ENCODE data around the gene NOS1. TPM values are rescaled to one million over a fixed set of nuclear protein-coding genes. Genes with fewer than 3 reads are reported as not detected.
A peak's percentile ranks its signal among the peaks of the same experiment; 100 is the strongest.

The NOS1 gene
- total RNA-seq, 1 donor from 2014 or later = 0.11 TPM

DNA sequence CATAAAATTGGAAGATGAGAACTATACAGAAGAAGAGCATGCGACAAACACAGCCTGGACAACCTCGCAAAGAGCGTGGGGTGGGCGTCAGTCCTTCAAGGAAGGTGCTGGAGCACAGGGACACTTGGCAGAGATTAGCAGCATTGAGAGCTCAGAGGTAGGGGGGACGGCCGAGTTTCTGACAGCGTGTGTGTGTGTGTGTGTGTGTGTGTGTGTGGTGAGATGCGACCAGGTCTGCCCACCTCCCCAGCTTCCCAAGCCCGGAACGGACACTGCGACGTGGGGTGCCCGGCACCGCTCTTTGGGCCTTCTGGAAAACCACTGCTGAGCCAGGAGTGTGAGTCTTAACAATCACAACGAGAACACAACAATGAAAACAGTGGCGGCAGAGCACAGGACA is 153.2 kb downstream of the NOS1 start:
- Histone ChIP-seq H3K4me1 (peaks cover 8% of the 10 kb centered on the region), H3K36me3 (no peaks in the 10 kb centered on the region), H3K4me2 (no peak overlapping the region), H3F3A (ENCODE audit: low read depth) (peaks cover 5% of the 10 kb centered on the region), H3K9me3 (ENCODE audit: low read depth) (no peaks in the 10 kb centered on the region), H3K4me3 (no peak overlapping the region), H3K9ac (no peak overlapping the region), H4K20me1 (ENCODE audit: low read depth) (no peaks in the 10 kb centered on the region), H3K79me2 (ENCODE audit: low read depth) (no peaks in the 10 kb centered on the region), H3K27me3 (no peaks in the 10 kb centered on the region), H2AFZ (replicated peaks) (no peak overlapping the region), H3K27ac (no peak overlapping the region)
- Mint-ChIP-seq H3K4me1 (peaks cover 17% of the 10 kb centered on the region), H3K27me3 (ENCODE audit: insufficient read depth, low read depth) (peaks cover 19% of the 10 kb centered on the region), H3K27ac (peak overlapping the region; percentile 72), H3K9me3 (no peaks in the 10 kb centered on the region), H3K4me3 (no peak overlapping the region), H3K36me3 (no peaks in the 10 kb centered on the region)
- DNase-seq (ENCODE audit: low spot score) = no peak
- TF ChIP-seq, protein P1, sequence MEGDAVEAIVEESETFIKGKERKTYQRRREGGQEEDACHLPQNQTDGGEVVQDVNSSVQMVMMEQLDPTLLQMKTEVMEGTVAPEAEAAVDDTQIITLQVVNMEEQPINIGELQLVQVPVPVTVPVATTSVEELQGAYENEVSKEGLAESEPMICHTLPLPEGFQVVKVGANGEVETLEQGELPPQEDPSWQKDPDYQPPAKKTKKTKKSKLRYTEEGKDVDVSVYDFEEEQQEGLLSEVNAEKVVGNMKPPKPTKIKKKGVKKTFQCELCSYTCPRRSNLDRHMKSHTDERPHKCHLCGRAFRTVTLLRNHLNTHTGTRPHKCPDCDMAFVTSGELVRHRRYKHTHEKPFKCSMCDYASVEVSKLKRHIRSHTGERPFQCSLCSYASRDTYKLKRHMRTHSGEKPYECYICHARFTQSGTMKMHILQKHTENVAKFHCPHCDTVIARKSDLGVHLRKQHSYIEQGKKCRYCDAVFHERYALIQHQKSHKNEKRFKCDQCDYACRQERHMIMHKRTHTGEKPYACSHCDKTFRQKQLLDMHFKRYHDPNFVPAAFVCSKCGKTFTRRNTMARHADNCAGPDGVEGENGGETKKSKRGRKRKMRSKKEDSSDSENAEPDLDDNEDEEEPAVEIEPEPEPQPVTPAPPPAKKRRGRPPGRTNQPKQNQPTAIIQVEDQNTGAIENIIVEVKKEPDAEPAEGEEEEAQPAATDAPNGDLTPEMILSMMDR (IDR thresholded peaks at IDR 0.05) = no peak
- no peak for TF ChIP-seq EZH2 (IDR thresholded peaks at IDR 0.05)
- TF ChIP-seq EZH2phosphoT487 (IDR thresholded peaks at IDR 0.05) = no peak

DNA sequence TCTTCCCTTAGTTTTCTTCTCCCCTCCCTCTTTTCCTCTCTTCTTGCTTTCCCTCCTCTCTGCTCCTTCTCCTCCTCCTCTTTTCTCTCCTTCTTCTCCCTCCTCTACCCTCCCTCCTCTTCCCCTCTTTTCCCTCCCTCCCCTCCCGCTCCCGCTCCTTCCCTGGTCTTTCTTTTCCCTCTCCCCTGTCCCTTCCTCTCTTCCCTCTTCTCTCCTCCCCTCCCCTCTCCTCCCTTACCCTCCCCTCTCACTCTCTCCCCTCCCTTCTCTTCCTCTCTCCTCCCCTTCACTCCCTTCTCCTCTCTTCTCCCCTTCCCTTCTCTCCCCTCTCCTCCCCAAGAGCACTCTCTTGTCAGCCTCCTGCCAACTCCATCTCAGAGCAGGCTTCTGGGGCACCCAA is 153.8 kb downstream of the NOS1 start:
- no peak overlapping the region for H3K4me3 ChIP-seq
- no peak for TF ChIP-seq EZH2 (IDR thresholded peaks at IDR 0.05)
- TF ChIP-seq EZH2phosphoT487 (IDR thresholded peaks at IDR 0.05) = no peak
- TF ChIP-seq, protein P1 (IDR thresholded peaks at IDR 0.05) = no peak

DNA sequence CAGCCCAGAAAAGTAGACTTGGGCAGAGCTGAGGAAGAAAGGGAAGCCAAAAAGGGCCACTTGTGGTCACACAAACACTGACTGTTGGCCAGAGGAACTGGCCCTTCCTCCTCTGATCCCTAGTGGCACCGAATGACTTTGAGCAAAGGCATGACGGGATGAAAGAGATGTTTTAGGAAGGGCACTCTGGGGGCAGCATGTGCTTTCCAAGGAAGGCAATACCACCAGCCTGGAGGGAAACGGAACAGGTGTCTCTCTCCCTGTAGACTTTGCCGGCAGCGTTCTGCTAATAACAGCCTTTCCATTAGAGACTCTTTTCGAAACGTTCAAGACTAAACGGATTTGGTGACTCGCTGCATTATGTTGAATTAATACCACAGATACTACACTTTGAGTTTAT is 158.9 kb downstream of the NOS1 start:
- Histone ChIP-seq H4K20me1 (ENCODE audit: low read depth) (no peaks in the 10 kb centered on the region), H3K9me3 (ENCODE audit: low read depth) (no peaks in the 10 kb centered on the region), H3K36me3 (no peaks in the 10 kb centered on the region), H3K27me3 (no peaks in the 10 kb centered on the region), H3K4me2 (no peak overlapping the region), H3K79me2 (ENCODE audit: low read depth) (no peaks in the 10 kb centered on the region), H3K9ac (no peak overlapping the region), H3F3A (ENCODE audit: low read depth) (no peaks in the 10 kb centered on the region), H3K27ac (no peak overlapping the region), H3K4me3 (no peak overlapping the region), H3K4me1 (no peaks in the 10 kb centered on the region), H2AFZ (replicated peaks) (no peak overlapping the region)
- DNase-seq (ENCODE audit: low spot score) = no peak
- H3K27ac Mint-ChIP-seq = no peak overlapping the region
- H3K36me3 Mint-ChIP-seq = no peaks in the 10 kb centered on the region
- no peak overlapping the region for H3K4me3 Mint-ChIP-seq
- H3K27me3 Mint-ChIP-seq (ENCODE audit: insufficient read depth, low read depth) = peaks cover 8% of the 10 kb centered on the region
- TF ChIP-seq EZH2phosphoT487 (IDR thresholded peaks at IDR 0.05) (no peak), EZH2 (IDR thresholded peaks at IDR 0.05) (no peak)
- TF ChIP-seq, protein P1 (IDR thresholded peaks at IDR 0.05) = no peak
- no peaks in the 10 kb centered on the region for H3K9me3 Mint-ChIP-seq
- H3K4me1 Mint-ChIP-seq = peaks cover 15% of the 10 kb centered on the region

More for the DNA sequence above, 153.8 kb downstream of the NOS1 start:
- no peaks in the 10 kb centered on the region for H3F3A ChIP-seq (ENCODE audit: low read depth)
- peak overlapping the region; percentile 72 for H3K27ac Mint-ChIP-seq
- H4K20me1 ChIP-seq (ENCODE audit: low read depth) = no peaks in the 10 kb centered on the region
- H3K36me3 Mint-ChIP-seq = no peaks in the 10 kb centered on the region
- H3K79me2 ChIP-seq (ENCODE audit: low read depth) = no peaks in the 10 kb centered on the region
- H3K4me1 Mint-ChIP-seq = peaks cover 19% of the 10 kb centered on the region
- H3K27ac ChIP-seq = no peak overlapping the region
- no peaks in the 10 kb centered on the region for H3K27me3 ChIP-seq
- peaks cover 3% of the 10 kb centered on the region for H3K4me1 ChIP-seq
- H2AFZ ChIP-seq (replicated peaks) = no peak overlapping the region
- no peaks in the 10 kb centered on the region for H3K9me3 ChIP-seq (ENCODE audit: low read depth)
- H3K4me3 Mint-ChIP-seq = no peak overlapping the region
- peaks cover 20% of the 10 kb centered on the region for H3K27me3 Mint-ChIP-seq (ENCODE audit: insufficient read depth, low read depth)
- H3K4me2 ChIP-seq = no peak overlapping the region
- H3K9ac ChIP-seq = no peak overlapping the region
- H3K9me3 Mint-ChIP-seq = no peaks in the 10 kb centered on the region
- DNase-seq (ENCODE audit: low spot score) = no peak
- H3K36me3 ChIP-seq = no peaks in the 10 kb centered on the region
